GM12801 (cell line): ENCODE data around the gene WDR64.

Experiments used
- TF ChIP-seq, protein P1 (sequence below): IDR thresholded peaks from one replicate; pipeline ENCODE4 v1.5.1; 2011; ENCODE audit warnings: control low read depth; ENCODE audit not compliant: insufficient read length; ENCODE audit errors: extremely low read depth

WDR64 gene

DNA sequence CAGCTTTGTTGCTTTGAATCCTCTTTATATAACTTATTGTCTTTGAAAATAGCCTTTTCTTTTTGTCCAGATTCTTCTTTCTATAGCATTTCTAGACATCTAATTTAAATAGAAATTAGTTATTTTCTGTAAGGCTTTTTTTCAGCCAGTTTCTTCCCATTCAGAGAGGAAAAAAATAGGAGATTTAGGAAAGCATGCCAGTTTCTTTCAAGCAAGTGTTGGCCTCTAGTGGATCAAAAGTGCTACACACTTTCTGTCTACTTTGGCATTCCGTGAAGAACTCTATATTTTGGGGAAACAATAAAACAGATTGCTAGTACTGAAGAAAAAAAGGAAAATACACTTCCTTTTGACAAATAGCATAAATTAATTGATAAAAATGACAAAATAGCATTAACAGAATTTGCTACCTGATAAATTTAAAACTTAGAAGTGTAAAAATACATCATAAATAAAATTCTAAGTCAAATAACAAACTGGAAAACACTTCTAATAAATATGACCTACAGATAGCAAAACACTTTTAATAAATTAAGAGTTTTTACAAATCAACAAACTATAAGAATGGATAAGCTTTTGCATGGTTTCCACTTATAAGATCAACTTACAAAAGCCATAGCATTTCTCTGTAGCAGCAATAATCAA lies 182.8 kb downstream of the WDR64 start:
- TF ChIP-seq, protein P1, sequence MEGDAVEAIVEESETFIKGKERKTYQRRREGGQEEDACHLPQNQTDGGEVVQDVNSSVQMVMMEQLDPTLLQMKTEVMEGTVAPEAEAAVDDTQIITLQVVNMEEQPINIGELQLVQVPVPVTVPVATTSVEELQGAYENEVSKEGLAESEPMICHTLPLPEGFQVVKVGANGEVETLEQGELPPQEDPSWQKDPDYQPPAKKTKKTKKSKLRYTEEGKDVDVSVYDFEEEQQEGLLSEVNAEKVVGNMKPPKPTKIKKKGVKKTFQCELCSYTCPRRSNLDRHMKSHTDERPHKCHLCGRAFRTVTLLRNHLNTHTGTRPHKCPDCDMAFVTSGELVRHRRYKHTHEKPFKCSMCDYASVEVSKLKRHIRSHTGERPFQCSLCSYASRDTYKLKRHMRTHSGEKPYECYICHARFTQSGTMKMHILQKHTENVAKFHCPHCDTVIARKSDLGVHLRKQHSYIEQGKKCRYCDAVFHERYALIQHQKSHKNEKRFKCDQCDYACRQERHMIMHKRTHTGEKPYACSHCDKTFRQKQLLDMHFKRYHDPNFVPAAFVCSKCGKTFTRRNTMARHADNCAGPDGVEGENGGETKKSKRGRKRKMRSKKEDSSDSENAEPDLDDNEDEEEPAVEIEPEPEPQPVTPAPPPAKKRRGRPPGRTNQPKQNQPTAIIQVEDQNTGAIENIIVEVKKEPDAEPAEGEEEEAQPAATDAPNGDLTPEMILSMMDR: no peak

DNA sequence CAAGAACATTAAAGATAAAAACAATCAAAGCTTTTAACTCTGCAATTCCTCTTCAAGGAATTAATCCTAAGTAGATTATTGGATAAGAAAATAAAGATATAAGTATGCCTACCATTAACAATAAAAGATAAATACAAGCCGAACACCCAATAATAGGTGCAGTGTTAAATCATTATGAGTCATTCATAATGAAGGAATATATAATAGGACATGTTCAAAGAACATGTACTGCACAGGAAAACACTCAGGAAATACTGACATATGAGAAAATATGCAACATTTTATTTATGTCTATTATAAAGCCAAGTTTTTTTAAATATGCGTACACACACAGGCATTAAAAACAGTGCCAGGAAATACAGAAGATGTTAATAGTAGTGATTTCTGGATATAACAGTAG lies 184.9 kb downstream of the WDR64 start:
- TF ChIP-seq, protein P1: no peak

DNA sequence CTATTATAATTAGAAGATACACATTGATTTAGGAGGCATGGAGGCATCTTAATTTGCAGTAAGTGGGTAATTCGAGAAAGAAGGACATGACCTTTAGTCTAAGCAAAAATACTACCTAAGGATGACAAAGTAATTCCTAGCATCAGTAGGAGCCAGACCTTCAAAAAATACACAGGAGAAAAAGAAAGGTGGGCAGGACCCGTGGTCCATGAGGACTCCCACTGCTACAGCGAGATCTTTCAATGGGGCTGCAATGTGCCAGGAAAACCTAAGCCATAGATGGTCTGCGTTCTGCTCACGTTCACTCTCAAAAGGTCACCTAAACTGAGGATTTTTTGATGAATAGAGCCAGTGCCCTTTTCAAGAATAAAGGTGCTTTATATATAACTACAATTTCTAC lies 185.3 kb downstream of the WDR64 start:
- TF ChIP-seq, protein P1: no peak

DNA sequence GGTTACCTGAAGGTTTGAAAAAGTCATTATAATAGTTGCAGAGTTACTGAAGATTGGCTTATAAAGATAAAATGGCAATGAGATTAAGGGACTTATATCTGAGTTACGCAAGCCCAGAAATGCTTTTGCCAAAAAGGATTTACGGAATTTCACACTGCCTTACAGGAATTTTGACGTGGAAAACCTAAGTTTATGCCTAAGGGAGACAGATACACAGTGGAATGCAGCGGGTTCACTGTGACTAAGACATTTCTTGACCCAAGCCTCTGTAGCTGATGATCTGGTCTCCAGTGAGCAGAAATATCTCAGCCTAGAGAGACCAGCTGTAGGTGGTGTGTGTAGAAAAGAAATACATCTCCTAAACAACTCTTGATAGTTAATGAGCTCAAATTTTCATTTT lies 185.8 kb downstream of the WDR64 start:
- TF ChIP-seq, protein P1: no peak

DNA sequence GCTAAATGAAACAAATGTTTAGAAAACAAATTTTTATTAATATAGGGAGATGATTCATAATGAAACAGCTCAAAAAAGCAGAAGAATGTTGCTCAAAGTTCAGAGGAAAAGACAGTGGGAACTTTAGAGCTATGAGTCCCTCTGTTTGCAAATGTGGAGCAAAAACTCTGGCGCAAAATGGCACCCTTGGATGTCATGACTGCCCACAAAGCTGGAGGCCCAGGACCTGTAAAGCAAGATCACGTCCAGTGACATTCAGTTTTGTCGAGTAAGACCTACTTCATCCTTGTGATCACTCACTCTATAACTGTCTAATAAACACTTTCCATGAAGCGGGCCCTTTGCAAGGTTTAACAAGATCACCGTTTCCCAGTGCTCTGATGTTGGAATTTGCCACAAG lies 186.8 kb downstream of the WDR64 start:
- TF ChIP-seq, protein P1: no peak

DNA sequence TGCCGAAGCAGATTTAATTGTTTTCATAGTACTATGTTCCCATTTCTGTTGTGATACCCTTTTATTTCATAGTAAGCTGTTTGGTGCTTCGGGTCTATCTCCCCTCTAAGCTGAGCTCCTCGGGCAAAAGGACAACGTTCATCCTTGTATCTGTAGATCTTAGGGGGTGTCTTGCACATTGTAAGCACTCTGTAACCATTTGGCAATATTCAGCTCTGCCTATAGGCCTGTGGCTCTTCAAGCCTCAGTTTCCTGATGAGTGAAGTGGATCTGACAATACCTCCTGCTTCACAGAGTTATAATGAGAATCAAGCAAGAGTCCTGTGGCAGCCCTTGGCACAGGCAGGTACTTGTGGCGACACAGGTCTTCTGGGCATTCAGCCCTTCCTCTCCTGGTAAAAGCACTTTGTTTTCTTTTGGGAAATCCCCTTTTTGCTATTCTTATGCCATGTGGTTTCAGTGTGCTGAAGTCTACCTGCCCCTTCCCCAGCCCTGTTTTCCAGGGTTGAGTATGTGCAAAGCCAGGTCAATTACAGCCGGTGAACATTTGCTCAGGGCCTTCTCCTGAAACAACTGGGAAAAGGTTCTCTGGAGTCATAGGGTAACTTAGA lies 187.4 kb downstream of the WDR64 start:
- TF ChIP-seq, protein P1: no peak

DNA sequence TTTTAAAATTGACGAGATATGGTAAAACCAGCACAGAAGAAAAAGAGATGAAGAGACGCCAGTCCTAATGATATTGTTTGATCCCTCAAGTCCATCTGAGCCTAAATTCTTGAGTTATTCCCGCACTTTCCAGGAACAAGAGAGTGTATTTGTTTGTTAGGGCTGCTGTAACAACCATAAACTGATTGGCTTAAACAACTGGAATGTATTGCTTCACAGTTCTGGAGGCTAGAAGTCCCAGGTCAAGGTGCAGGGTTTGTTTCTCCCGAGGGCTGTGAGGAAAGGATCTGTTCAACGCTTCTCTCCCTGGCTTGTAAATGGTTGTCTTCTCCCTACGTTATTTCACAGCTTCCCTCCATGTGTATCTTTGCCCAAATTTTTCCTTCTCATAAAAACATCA lies 188.1 kb downstream of the WDR64 start:
- TF ChIP-seq, protein P1: no peak
